ENCODE measurements around the gene KCNJ8. TPM values are rescaled to one million over a fixed set of nuclear protein-coding genes. Genes with fewer than 3 reads are reported as not detected.

The KCNJ8 gene
- total RNA-seq, 1 experiment from 2014 or later, result not detected

- no TSS peak for BruUV-seq (replicated peaks)
- intact Hi-C loops (cut with micrococcal nuclease), result no loop called here
- POLR2A ChIA-PET, result no interaction called here
- no peak for TF ChIP-seq CTCF (IDR thresholded peaks at IDR 0.05; ENCODE audit: unreplicated experiment)
- Mint-ChIP-seq H3K4me3 (ENCODE audit: unreplicated experiment) (no peak overlapping the region), H3K27me3 (ENCODE audit: insufficient read depth, unreplicated experiment) (peaks cover 41% of the 10 kb centered on the region), H3K9me3 (ENCODE audit: unreplicated experiment) (no peaks in the 10 kb centered on the region), H3K27ac (ENCODE audit: low read depth, unreplicated experiment) (no peak overlapping the region), H3K4me1 (ENCODE audit: insufficient read depth, unreplicated experiment) (peaks cover 10% of the 10 kb centered on the region), H3K36me3 (ENCODE audit: insufficient read depth, unreplicated experiment) (no peaks in the 10 kb centered on the region)
- DNase-seq (ENCODE audit: unreplicated experiment), result no peak
- CTCF ChIA-PET, result interaction anchor here (0.5 to 1.2 kb wide), 2 partner anchors 226 to 813 kb away, joined by 3 to 4 read pairs; no protein-coding TSS in a partner anchor
Measured at GRCh38 chr12:21763531-21763930, 11.0 kb downstream of the KCNJ8 start.

- H3K27me3 Mint-ChIP-seq (ENCODE audit: insufficient read depth, unreplicated experiment), result peaks cover 48% of the 10 kb centered on the region
- no peaks in the 10 kb centered on the region for H3K9me3 Mint-ChIP-seq (ENCODE audit: unreplicated experiment)
- ChIA-PET CTCF (interaction anchor here (0.6 to 0.7 kb wide), 2 partner anchors 22 to 991 kb away, joined by 3 to 4 read pairs; no protein-coding TSS in a partner anchor), POLR2A (no interaction called here)
- no peak for DNase-seq (ENCODE audit: unreplicated experiment)
- no peak overlapping the region for H3K27ac Mint-ChIP-seq (ENCODE audit: low read depth, unreplicated experiment)
- BruUV-seq (replicated peaks), result no TSS peak
- intact Hi-C loops (cut with micrococcal nuclease), result no loop called here
- no peak overlapping the region for H3K4me3 Mint-ChIP-seq (ENCODE audit: unreplicated experiment)
- H3K36me3 Mint-ChIP-seq (ENCODE audit: insufficient read depth, unreplicated experiment), result no peaks in the 10 kb centered on the region
- TF ChIP-seq CTCF (IDR thresholded peaks at IDR 0.05; ENCODE audit: unreplicated experiment), result no peak
- H3K4me1 Mint-ChIP-seq (ENCODE audit: insufficient read depth, unreplicated experiment), result peaks cover 10% of the 10 kb centered on the region
Measured at GRCh38 chr12:21759737-21760136, 14.8 kb downstream of the KCNJ8 start.

DNA sequence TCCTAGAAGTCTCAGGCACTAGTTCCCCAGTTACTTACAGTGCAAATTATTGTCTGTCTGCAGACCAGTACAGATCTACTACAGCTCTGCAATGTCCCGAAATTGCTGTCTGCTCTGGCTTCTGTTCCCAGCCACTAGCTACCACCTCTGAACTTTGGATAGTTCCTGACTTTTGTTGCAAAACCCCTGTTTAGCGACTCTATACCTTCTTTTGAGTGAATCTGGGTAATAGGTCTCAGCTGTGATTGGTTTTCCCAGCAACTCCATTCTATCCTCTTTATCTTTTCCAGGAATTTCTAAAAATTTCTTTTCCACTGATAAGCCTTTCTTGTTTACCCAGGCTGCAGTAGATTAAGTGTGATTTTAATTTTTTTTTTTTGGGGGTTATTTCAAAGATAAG, 16.8 kb downstream of the KCNJ8 start:
- H3K27ac Mint-ChIP-seq (ENCODE audit: low read depth, unreplicated experiment), result no peak overlapping the region
- H3K4me3 Mint-ChIP-seq (ENCODE audit: unreplicated experiment), result no peak overlapping the region
- POLR2A ChIA-PET, result no interaction called here
- no TSS peak for BruUV-seq (replicated peaks)
- TF ChIP-seq CTCF (IDR thresholded peaks at IDR 0.05; ENCODE audit: unreplicated experiment), result no peak
- H3K4me1 Mint-ChIP-seq (ENCODE audit: insufficient read depth, unreplicated experiment), result peaks cover 10% of the 10 kb centered on the region
- intact Hi-C loops (cut with micrococcal nuclease), result no loop called here
- H3K27me3 Mint-ChIP-seq (ENCODE audit: insufficient read depth, unreplicated experiment), result peaks cover 37% of the 10 kb centered on the region
- H3K36me3 Mint-ChIP-seq (ENCODE audit: insufficient read depth, unreplicated experiment), result no peaks in the 10 kb centered on the region
- CTCF ChIA-PET, result interaction anchor here (1.6 kb wide), 1 partner anchor 60 kb away, joined by 3 read pairs; no protein-coding TSS in a partner anchor
- H3K9me3 Mint-ChIP-seq (ENCODE audit: unreplicated experiment), result no peaks in the 10 kb centered on the region
- DNase-seq (ENCODE audit: unreplicated experiment), result no peak

DNA sequence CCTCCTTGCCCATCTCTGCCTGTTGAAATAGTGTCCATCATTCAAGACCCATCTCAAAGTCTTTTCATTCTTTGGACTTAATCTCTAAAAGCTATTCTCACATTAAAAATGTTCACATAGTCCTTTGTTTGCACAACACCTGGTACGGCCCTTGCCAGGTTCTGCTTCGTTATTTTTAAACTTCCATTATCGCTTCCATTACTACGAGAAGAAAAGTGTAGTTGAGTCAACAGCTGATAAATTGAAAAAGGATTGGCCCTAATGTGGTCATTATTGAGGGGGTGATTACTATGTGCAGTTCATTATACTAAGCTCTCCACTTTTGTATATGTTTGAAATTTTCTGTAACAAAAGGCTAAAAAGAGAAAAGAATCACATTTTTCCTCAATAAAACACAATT, 17.8 kb downstream of the KCNJ8 start:
- no peak for DNase-seq (ENCODE audit: unreplicated experiment)
- Mint-ChIP-seq H3K27ac (ENCODE audit: low read depth, unreplicated experiment) (no peak overlapping the region), H3K4me3 (ENCODE audit: unreplicated experiment) (no peak overlapping the region), H3K9me3 (ENCODE audit: unreplicated experiment) (no peaks in the 10 kb centered on the region), H3K36me3 (ENCODE audit: insufficient read depth, unreplicated experiment) (no peaks in the 10 kb centered on the region), H3K4me1 (ENCODE audit: insufficient read depth, unreplicated experiment) (peaks cover 6% of the 10 kb centered on the region), H3K27me3 (ENCODE audit: insufficient read depth, unreplicated experiment) (peaks cover 37% of the 10 kb centered on the region)
- intact Hi-C loops (cut with micrococcal nuclease), result no loop called here
- no TSS peak for BruUV-seq (replicated peaks)
- ChIA-PET CTCF (interaction anchor here (0.6 to 1.6 kb wide), 2 partner anchors 57 to 59 kb away, joined by 3 read pairs; no protein-coding TSS in a partner anchor), POLR2A (interaction anchor here (0.8 kb wide), 1 partner anchor 46 kb away, joined by 3 read pairs; no protein-coding TSS in a partner anchor)
- TF ChIP-seq CTCF (IDR thresholded peaks at IDR 0.05; ENCODE audit: unreplicated experiment), result no peak

All from MCF 10A (cell line).